Fibroblast of pulmonary artery (primary cell): ENCODE results near the gene KEL.
A peak's percentile ranks its signal among the peaks of the same experiment; 100 is the strongest.

Source experiments
- DNase-seq: peaks from one replicate; pipeline ENCODE4 v3.0.0-alpha.2; 2010; ENCODE audit warnings: low read depth
- H3K4me3 ChIP-seq: replicated peaks from 2 replicates; pipeline ENCODE4 v1.5.1; 2011; ENCODE audit warnings: low read depth, mild to moderate bottlenecking, control low read depth, low read length, moderate library complexity
- CTCF ChIP-seq: IDR thresholded peaks from 2 replicates; pipeline ENCODE4 v1.5.1; 2011; ENCODE audit warnings: mild to moderate bottlenecking, control low read depth, low read length, inconsistent platforms; ENCODE audit errors: missing control alignments

KEL gene

GRCh38 chr7:142962991-142963390, 828 bp upstream of the KEL start:
- no peak for TF ChIP-seq CTCF
- no peak overlapping the region for H3K4me3 ChIP-seq
- no peak for DNase-seq

- no peak overlapping the region for H3K4me3 ChIP-seq
- no peak for DNase-seq
- TF ChIP-seq CTCF, result no peak
Measured at GRCh38 chr7:142961595-142961972, 579 bp downstream of the KEL start.

GRCh38 chr7:142960955-142961512, 1.1 kb downstream of the KEL start:
- DNase-seq, result no peak
- H3K4me3 ChIP-seq, result no peak overlapping the region
- no peak for TF ChIP-seq CTCF

- no peak for TF ChIP-seq CTCF
- DNase-seq, result no peak
- H3K4me3 ChIP-seq, result no peak overlapping the region
Measured at GRCh38 chr7:142959202-142959601, 3.0 kb downstream of the KEL start.

- TF ChIP-seq CTCF, result no peak
- no peak overlapping the region for H3K4me3 ChIP-seq
- no peak for DNase-seq
Measured at GRCh38 chr7:142957723-142958122, 4.4 kb downstream of the KEL start.

- no peak for TF ChIP-seq CTCF
- peak; percentile 30 for DNase-seq
Measured at GRCh38 chr7:142956951-142957623, 5.1 kb downstream of the KEL start.

More at GRCh38 chr7:142956951-142957623, 5.1 kb downstream of the KEL start:
- H3K4me3 ChIP-seq, result no peak overlapping the region
